ENCODE data around the gene IFNA14. TPM values are rescaled to one million over a fixed set of nuclear protein-coding genes. Genes with fewer than 3 reads are reported as not detected.
"Not testable (repeated sequence)": the region's sequence is repeated elsewhere in the genome, so short reads cannot be mapped to it uniquely, and the experiment has no call there.

IFNA14 gene
- total and polyA plus RNA-seq, 9 donors, result not detected

DNA sequence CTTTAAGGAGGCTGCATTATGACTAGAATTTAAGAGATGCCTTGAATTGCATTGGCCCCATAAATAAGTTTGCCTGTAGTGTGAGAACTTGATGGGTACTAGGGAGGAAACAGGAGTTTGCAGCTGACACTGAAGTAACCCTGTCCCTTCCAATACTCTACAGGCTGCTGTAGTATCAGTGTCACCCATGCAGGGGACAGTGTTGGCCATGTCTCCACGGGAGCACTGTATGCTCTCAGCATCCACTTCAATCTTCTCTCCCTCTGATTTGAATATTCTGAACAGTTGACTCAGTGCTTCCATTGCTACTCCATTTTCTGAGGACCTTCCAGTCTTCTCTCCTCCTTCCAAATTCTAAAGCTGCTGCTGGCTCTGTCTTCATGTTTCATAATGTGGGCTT is 11.4 kb upstream of the IFNA14 start:
- Histone ChIP-seq H3K4me3 (no peak overlapping the region), H3K36me3 (no peaks in the 10 kb centered on the region), H3K9me3 (no peaks in the 10 kb centered on the region), H3K4me1 (ENCODE audit: insufficient read depth) (no peaks in the 10 kb centered on the region), H3K27ac (no peak overlapping the region), H3K27me3 (no peaks in the 10 kb centered on the region)
- DNase-seq, result no peak
- TF ChIP-seq POLR2A (IDR thresholded peaks at IDR 0.05) (no peak), EP300 (IDR thresholded peaks at IDR 0.05) (no peak)
- TF ChIP-seq, protein P1, sequence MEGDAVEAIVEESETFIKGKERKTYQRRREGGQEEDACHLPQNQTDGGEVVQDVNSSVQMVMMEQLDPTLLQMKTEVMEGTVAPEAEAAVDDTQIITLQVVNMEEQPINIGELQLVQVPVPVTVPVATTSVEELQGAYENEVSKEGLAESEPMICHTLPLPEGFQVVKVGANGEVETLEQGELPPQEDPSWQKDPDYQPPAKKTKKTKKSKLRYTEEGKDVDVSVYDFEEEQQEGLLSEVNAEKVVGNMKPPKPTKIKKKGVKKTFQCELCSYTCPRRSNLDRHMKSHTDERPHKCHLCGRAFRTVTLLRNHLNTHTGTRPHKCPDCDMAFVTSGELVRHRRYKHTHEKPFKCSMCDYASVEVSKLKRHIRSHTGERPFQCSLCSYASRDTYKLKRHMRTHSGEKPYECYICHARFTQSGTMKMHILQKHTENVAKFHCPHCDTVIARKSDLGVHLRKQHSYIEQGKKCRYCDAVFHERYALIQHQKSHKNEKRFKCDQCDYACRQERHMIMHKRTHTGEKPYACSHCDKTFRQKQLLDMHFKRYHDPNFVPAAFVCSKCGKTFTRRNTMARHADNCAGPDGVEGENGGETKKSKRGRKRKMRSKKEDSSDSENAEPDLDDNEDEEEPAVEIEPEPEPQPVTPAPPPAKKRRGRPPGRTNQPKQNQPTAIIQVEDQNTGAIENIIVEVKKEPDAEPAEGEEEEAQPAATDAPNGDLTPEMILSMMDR (IDR thresholded peaks at IDR 0.05), result no peak
- intact Hi-C loops (cut with DNase I), result no loop called here
- 36 to 55% (median 43%) methylated on average over 1 of the region's 1 CpG for WGBS, 3 donors

- intact Hi-C loops (cut with DNase I), result no loop called here
- TF ChIP-seq EP300 (IDR thresholded peaks at IDR 0.05), result no peak
- no peak for TF ChIP-seq POLR2A (IDR thresholded peaks at IDR 0.05)
- TF ChIP-seq, protein P1 (IDR thresholded peaks at IDR 0.05), result no peak
- WGBS, 3 donors, result 36 to 59% (median 55%) methylated on average over 2 of the region's 2 CpGs
- no peak for DNase-seq
- H3K4me3 ChIP-seq, result no peak overlapping the region
- H3K9me3 ChIP-seq, result no peaks in the 10 kb centered on the region
- H3K27ac ChIP-seq, result no peak overlapping the region
- no peaks in the 10 kb centered on the region for H3K36me3 ChIP-seq
- no peaks in the 10 kb centered on the region for H3K4me1 ChIP-seq (ENCODE audit: insufficient read depth)
- H3K27me3 ChIP-seq, result no peaks in the 10 kb centered on the region
These were observed 5.0 kb upstream of the IFNA14 start for GRCh38 chr9:21244836-21245235.

DNA sequence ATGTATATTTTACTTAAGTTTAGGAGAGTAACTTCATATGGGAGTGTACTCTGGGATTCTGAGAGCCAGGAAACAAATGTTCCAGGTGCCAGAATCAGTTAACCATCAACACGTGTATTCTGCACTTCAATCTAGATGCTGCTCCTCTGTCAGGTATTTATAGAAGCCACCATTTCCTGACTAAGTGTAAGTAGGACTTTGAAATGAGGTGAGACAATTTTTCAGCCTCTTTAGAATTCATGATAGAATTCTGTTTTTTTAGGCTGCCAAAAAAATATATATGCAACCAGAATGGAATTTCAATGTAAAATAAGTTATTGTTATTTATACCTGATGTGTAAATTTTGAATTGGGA is 3.5 kb downstream of the IFNA14 start:
- H3K27me3 ChIP-seq; H3K4me3 ChIP-seq; H3K9me3 ChIP-seq; intact Hi-C loops (cut with DNase I); H3K36me3 ChIP-seq; H3K4me1 ChIP-seq (ENCODE audit: insufficient read depth); H3K27ac ChIP-seq; DNase-seq: not testable (repeated sequence)
- 13 to 31% (median 24%) methylated on average over 1 of the region's 1 CpG for WGBS, 3 donors

DNA sequence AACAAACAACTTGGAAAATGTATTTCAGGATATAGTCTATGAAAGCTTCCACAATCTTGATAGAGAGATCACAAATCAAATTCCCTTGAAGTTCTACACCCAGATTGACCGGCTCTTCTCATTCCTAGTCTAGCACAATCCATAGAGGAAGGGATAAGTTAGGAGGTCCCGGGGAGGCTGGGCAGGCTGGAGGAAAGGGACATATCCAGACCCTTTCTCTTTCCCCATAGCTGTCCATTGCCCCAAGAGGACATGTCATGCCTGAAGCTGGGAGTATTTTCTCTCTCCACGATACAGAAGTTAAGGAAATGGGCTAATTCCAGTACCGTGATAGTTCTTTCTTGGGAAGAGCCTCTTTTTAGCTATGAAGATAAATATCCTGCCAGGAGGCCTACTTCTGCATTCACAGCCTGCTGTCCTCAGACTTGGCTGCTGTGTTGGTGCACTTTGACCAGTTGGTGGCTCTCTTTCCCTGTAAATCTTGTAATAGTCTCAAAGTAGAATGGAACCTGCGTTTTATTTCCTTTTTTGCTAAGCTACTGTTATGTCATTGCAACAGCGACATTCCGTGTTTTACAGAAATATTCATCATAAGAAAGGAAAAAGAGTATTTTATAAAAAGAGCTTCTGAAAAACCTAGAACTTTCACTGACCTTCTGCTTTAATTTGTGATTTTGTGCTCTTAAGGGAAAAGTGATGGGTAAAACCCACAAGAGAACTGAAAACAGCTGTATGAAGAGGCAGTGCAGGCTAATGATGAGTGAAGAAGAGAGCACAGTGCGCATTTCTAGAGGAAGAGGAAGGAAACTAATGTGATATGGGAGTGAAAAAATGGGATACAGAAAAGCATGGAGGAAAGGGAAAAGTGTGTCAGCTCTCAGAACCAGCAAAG is 4.1 kb downstream of the IFNA14 start:
- H3K36me3 ChIP-seq; H3K4me3 ChIP-seq; DNase-seq; H3K27me3 ChIP-seq; H3K27ac ChIP-seq; intact Hi-C loops (cut with DNase I); H3K9me3 ChIP-seq; H3K4me1 ChIP-seq (ENCODE audit: insufficient read depth): not testable (repeated sequence)
- 32 to 42% (median 33%) methylated on average over 8 of the region's 8 CpGs for WGBS, 3 donors

DNA sequence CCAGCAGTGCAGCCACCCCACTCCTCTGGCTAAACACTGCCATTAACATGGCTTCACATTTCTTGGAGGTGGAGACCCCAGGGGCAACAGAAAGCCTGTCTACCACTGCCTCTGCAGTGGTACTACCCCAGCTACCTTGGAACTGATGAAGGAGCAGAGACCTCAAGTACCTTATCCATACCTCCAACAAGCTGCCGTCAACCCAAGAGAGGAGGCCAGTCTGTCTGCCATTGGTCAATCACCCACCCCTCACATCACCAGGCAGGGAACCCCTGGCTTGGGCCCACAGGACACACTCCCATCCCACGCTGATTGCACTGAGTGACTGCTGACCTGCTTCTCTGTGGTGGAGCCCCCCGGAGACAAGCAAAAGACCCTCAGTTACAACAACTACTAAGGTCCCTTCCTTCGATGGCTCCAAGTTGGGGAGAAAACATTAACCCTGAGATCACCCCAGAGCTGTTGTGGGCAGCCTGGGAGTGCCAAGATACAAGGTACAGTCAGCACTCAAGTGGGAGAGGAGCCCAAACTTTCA is 5.6 kb downstream of the IFNA14 start:
- intact Hi-C loops (cut with DNase I), result no loop called here
- WGBS, 3 donors, result 74 to 83% (median 78%) methylated on average over 4 of the region's 4 CpGs
- no peak for DNase-seq
- TF ChIP-seq, protein P1 (IDR thresholded peaks at IDR 0.05), result no peak
- no peak for TF ChIP-seq POLR2A (IDR thresholded peaks at IDR 0.05)
- TF ChIP-seq EP300 (IDR thresholded peaks at IDR 0.05), result no peak
- Histone ChIP-seq H3K27me3 (no peaks in the 10 kb centered on the region), H3K36me3 (no peaks in the 10 kb centered on the region), H3K4me3 (no peak overlapping the region), H3K27ac (no peak overlapping the region), H3K4me1 (ENCODE audit: insufficient read depth) (no peaks in the 10 kb centered on the region), H3K9me3 (no peaks in the 10 kb centered on the region)
